Activated T-helper 17 cell treated with anti-CD3 and anti-CD28 coated beads, Interleukin-2, amount 50 U/mL, for 72 hours (primary cell): Measurements from ENCODE around the gene EDRF1. TPM values are rescaled to one million over a fixed set of nuclear protein-coding genes. Genes with fewer than 3 reads are reported as not detected.
A peak's percentile ranks its signal among the peaks of the same experiment; 100 is the strongest.

Experiments
- ATAC-seq: fragments of 150-1000 bp; cut with Tn5 transposase; replicated peaks from 2 replicates; pipeline ENCODE4 v1.10.0; 2021; ENCODE audit warnings: mild to moderate bottlenecking, moderate library complexity
- H3K27ac Mint-ChIP-seq: one replicate; pipeline ENCODE4 v1.8.0; 2022; ENCODE audit warnings: mixed read lengths
- H3K27me3 Mint-ChIP-seq: one replicate; pipeline ENCODE4 v1.8.0; 2022; ENCODE audit warnings: mixed read lengths
- H3K36me3 Mint-ChIP-seq: one replicate; pipeline ENCODE4 v1.8.0; 2022; ENCODE audit warnings: low read depth, mild to moderate bottlenecking, mixed read lengths
- H3K4me1 Mint-ChIP-seq: one replicate; pipeline ENCODE4 v1.8.0; 2022; ENCODE audit warnings: mixed read lengths
- H3K4me3 Mint-ChIP-seq: one replicate; pipeline ENCODE4 v1.8.0; 2022; ENCODE audit warnings: mild to moderate bottlenecking, mixed read lengths
- H3K9me3 Mint-ChIP-seq: one replicate; pipeline ENCODE4 v1.8.0; 2022; ENCODE audit warnings: mixed read lengths
- total RNA-seq, 2 donors: library from RNA; stranded (reverse); gene quantifications; one replicate each; pipeline ENCODE4 v1.2.3, GENCODE V29; 2022

EDRF1 gene
- total RNA-seq, 2 donors from 2014 or later, result 35.9 to 38.0 TPM

DNA sequence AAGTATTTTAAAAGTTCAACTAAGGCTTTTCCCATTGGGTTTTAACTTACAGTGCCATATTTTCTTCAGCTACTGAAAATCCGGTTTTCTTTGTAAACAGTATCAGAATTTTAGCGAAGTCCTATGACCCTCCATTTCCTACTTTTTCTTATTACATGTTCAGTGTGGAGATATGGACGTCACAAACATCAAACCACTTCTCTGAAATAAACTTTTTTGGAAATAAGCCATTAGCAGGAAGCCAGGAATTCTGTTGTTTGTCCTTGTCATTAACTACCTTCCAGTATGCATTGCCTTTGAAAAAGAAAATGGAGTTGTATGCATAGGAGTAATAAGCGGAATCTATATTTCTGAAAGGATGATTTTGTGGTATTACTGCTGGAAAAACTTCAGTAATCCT is 47.0 kb downstream of the EDRF1 start:
- no peak overlapping the region for H3K27ac Mint-ChIP-seq
- no peak for ATAC-seq
- no peaks in the 10 kb centered on the region for H3K4me1 Mint-ChIP-seq
- H3K4me3 Mint-ChIP-seq, result no peak overlapping the region
- H3K36me3 Mint-ChIP-seq, result peaks cover 72% of the 10 kb centered on the region
- no peaks in the 10 kb centered on the region for H3K27me3 Mint-ChIP-seq
- no peaks in the 10 kb centered on the region for H3K9me3 Mint-ChIP-seq

- Mint-ChIP-seq H3K9me3 (no peaks in the 10 kb centered on the region), H3K4me3 (no peak overlapping the region), H3K27ac (peak overlapping the region; percentile 38), H3K27me3 (no peaks in the 10 kb centered on the region), H3K36me3 (peaks cover 53% of the 10 kb centered on the region), H3K4me1 (no peaks in the 10 kb centered on the region)
- no peak for ATAC-seq
These were observed 48.8 kb downstream of the EDRF1 start for GRCh38 chr10:125768219-125768855.

DNA sequence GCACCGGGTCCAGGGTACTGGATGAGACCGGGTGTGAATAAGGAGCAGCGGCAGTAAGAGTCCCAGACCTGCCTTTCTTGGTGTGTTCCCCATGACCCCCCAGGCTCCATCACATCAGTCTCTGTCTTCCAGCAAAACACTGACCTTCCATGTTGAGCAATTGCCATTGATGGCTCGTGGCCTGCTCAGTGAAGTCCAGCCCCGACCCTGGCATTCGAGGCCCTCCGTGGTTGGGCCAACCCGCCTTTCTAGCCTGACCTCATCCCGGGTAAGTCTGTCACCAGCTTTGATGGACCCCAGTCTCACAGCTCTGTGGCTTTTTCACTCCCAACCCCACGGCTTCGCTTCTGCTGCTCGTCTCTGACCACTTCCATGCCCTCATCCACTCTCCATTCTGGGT is 49.7 kb downstream of the EDRF1 start:
- Mint-ChIP-seq H3K36me3 (peaks cover 45% of the 10 kb centered on the region), H3K4me3 (no peak overlapping the region), H3K9me3 (no peaks in the 10 kb centered on the region), H3K27ac (no peak overlapping the region), H3K27me3 (peaks cover under 1% of the 10 kb centered on the region), H3K4me1 (no peaks in the 10 kb centered on the region)
- no peak for ATAC-seq

- H3K4me1 Mint-ChIP-seq, result no peaks in the 10 kb centered on the region
- no peak overlapping the region for H3K27ac Mint-ChIP-seq
- H3K36me3 Mint-ChIP-seq, result peaks cover 28% of the 10 kb centered on the region
- no peak for ATAC-seq
- peaks cover 4% of the 10 kb centered on the region for H3K27me3 Mint-ChIP-seq
- no peaks in the 10 kb centered on the region for H3K9me3 Mint-ChIP-seq
- H3K4me3 Mint-ChIP-seq, result no peak overlapping the region
These were observed 51.3 kb downstream of the EDRF1 start for GRCh38 chr10:125770844-125771243.

DNA sequence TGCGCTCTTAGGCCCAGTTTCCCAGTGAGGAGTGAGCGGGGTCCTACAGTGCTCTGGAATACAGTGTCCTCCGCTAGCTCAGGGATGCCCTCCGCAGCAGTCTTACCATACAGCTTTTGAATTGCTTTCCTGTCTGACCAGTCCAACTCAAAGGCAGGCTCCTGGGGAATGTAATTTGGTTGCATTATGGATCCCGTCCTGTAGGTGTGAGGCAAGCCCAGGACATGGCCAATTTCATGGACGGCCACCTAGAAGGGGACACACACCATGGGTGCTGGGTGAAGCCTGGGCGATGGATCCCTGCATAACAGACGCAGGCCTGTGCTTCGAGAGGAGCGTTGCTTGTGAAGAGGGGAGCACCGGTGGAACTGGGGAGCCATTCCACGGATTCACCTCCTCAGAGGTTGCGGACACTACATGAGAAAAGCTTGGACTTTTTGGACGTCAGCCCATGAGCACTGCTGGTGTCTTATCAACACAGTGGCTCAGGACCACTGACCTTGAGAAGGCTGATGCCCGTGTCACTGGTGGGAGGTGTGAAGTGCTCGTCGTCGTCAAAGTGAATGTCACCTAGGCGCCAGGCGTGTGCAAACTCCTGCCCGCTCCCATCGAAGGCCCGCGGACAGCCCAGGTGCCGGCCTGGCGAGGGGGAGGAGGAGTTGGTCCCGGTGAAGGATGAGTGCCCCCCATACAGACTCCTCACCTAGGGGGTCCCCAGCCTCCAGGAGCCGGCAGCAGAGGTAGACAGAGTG is 52.8 kb downstream of the EDRF1 start:
- H3K9me3 Mint-ChIP-seq, result no peaks in the 10 kb centered on the region
- H3K27me3 Mint-ChIP-seq, result peaks cover 4% of the 10 kb centered on the region
- peaks cover 15% of the 10 kb centered on the region for H3K36me3 Mint-ChIP-seq

GRCh38 chr10:125772864-125773180 is 53.3 kb downstream of the EDRF1 start:
- H3K27ac Mint-ChIP-seq, result no peak overlapping the region
- peaks cover 10% of the 10 kb centered on the region for H3K36me3 Mint-ChIP-seq
- H3K4me1 Mint-ChIP-seq, result no peaks in the 10 kb centered on the region
- no peak for ATAC-seq
- H3K27me3 Mint-ChIP-seq, result peaks cover 4% of the 10 kb centered on the region
- H3K4me3 Mint-ChIP-seq, result no peak overlapping the region
- H3K9me3 Mint-ChIP-seq, result no peaks in the 10 kb centered on the region

More for the DNA sequence above, 52.8 kb downstream of the EDRF1 start:
- Mint-ChIP-seq H3K4me3 (no peak overlapping the region), H3K4me1 (no peaks in the 10 kb centered on the region), H3K27ac (no peak overlapping the region)
- ATAC-seq, result no peak

GRCh38 chr10:125773687-125774543 is 54.4 kb downstream of the EDRF1 start:
- Mint-ChIP-seq H3K27me3 (peaks cover 7% of the 10 kb centered on the region), H3K36me3 (peaks cover 6% of the 10 kb centered on the region), H3K9me3 (no peaks in the 10 kb centered on the region), H3K4me1 (no peaks in the 10 kb centered on the region), H3K4me3 (no peak overlapping the region), H3K27ac (no peak overlapping the region)
- no peak for ATAC-seq

- H3K9me3 Mint-ChIP-seq, result no peaks in the 10 kb centered on the region
- no peak overlapping the region for H3K4me3 Mint-ChIP-seq
- ATAC-seq, result no peak
- H3K4me1 Mint-ChIP-seq, result no peaks in the 10 kb centered on the region
- peaks cover 7% of the 10 kb centered on the region for H3K27me3 Mint-ChIP-seq
- H3K36me3 Mint-ChIP-seq, result no peaks in the 10 kb centered on the region
- no peak overlapping the region for H3K27ac Mint-ChIP-seq
These were observed 55.2 kb downstream of the EDRF1 start for GRCh38 chr10:125774581-125775191.

DNA sequence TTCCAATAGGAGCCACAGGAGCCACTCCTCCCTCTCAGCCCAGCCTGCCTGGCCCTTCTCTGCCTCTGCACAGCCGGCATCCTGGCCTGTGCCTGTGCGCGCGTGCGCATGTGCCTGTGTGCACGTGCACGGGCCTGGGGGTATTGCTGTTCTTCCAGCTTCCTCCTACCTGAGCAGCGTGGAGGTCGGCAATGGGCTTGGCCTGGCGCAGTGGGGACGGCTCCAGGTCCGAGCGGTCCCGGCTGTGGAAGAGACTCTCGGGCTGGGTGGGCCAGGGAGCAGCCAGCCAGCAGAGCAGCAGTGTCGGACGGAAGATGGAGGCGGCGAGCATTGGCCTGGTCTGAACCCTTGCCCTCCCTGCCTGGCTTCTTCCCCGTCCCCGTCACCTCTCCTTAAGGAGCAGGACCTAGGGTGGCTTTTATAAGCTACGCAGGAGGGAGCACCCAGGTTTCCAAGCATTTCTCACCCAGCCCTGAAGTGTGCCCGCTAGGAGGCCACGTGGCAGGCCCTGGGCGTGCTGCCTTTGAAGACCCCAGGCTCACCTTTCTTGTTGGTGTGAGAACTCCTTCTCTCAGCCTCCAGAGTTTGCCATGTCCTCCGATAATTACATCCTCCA is 56.1 kb downstream of the EDRF1 start, which contains the start of gene MMP21:
Gene MMP21 (minus strand): TSS at position 331 of the 616 bp plus-strand sequence. CDS start 0 bp downstream, at position 331.
- peaks cover 7% of the 10 kb centered on the region for H3K27me3 Mint-ChIP-seq
- H3K27ac Mint-ChIP-seq, result no peak within 1 kb of the TSS
- no peak for ATAC-seq
- H3K36me3 Mint-ChIP-seq, result no peaks in the 10 kb centered on the region
- no peaks in the 10 kb centered on the region for H3K9me3 Mint-ChIP-seq
- no peaks in the 10 kb centered on the region for H3K4me1 Mint-ChIP-seq
- no peak within 1 kb of the TSS for H3K4me3 Mint-ChIP-seq

GRCh38 chr10:125777806-125778205 is 58.3 kb downstream of the EDRF1 start:
- H3K27ac Mint-ChIP-seq, result no peak overlapping the region
- no peaks in the 10 kb centered on the region for H3K36me3 Mint-ChIP-seq
- H3K4me3 Mint-ChIP-seq, result no peak overlapping the region
- peaks cover 7% of the 10 kb centered on the region for H3K27me3 Mint-ChIP-seq
- ATAC-seq, result no peak
- no peaks in the 10 kb centered on the region for H3K9me3 Mint-ChIP-seq
- H3K4me1 Mint-ChIP-seq, result peaks cover 4% of the 10 kb centered on the region

- H3K27ac Mint-ChIP-seq, result no peak overlapping the region
- H3K27me3 Mint-ChIP-seq, result peaks cover 7% of the 10 kb centered on the region
- H3K36me3 Mint-ChIP-seq, result no peaks in the 10 kb centered on the region
- no peak for ATAC-seq
- no peaks in the 10 kb centered on the region for H3K9me3 Mint-ChIP-seq
- H3K4me3 Mint-ChIP-seq, result no peak overlapping the region
- peaks cover 4% of the 10 kb centered on the region for H3K4me1 Mint-ChIP-seq
These were observed 59.0 kb downstream of the EDRF1 start for GRCh38 chr10:125778556-125778955.

GRCh38 chr10:125779403-125780327 is 60.2 kb downstream of the EDRF1 start:
- Mint-ChIP-seq H3K36me3 (no peaks in the 10 kb centered on the region), H3K27me3 (peaks cover 3% of the 10 kb centered on the region), H3K4me3 (no peak overlapping the region), H3K4me1 (peaks cover 4% of the 10 kb centered on the region), H3K9me3 (no peaks in the 10 kb centered on the region), H3K27ac (no peak overlapping the region)
- no peak for ATAC-seq

- no peaks in the 10 kb centered on the region for H3K9me3 Mint-ChIP-seq
- H3K36me3 Mint-ChIP-seq, result no peaks in the 10 kb centered on the region
- peaks cover 4% of the 10 kb centered on the region for H3K4me1 Mint-ChIP-seq
- H3K4me3 Mint-ChIP-seq, result no peak overlapping the region
- peaks cover 3% of the 10 kb centered on the region for H3K27me3 Mint-ChIP-seq
- no peak for ATAC-seq
- H3K27ac Mint-ChIP-seq, result no peak overlapping the region
These were observed 61.9 kb downstream of the EDRF1 start for GRCh38 chr10:125781374-125781773.
